Body of pancreas (tissue), 4 donors: Measurements from ENCODE around the gene TACC3.

Source experiments
- CTCF ChIP-seq, 7 experiments: fragments of 450-650 bp in 4 of 7; fragments of 200-600 bp in 3 of 7; sonication (generic) in 3 of 7; IDR thresholded peaks; one replicate each; pipeline ENCODE4 v1.5.1; 2016 to 2019; ENCODE audit warnings: antibody characterized with exemption in 7 of 7
- POLR2A ChIP-seq, 3 donors: fragments of 450-650 bp; IDR thresholded peaks; one replicate each; pipeline ENCODE4 v1.6.1; 2016; ENCODE audit warnings: antibody characterized with exemption in 3 of 3, mild to moderate bottlenecking in 2 of 3

- TF ChIP-seq CTCF (IDR thresholded peaks at IDR 0.05) = no peak
- TF ChIP-seq POLR2A (IDR thresholded peaks at IDR 0.05) = no peak
Observed at GRCh38 chr4:1676605-1677525, 44.5 kb upstream of the TACC3 start.
